Endothelial cell of umbilical vein (primary cell): ENCODE measurements around the gene SLC9B2. TPM values are rescaled to one million over a fixed set of nuclear protein-coding genes. Genes with fewer than 3 reads are reported as not detected.

ENCODE experiments used
- BruUV-seq: library from RNA; stranded (reverse); fragments of 400-500 nt; replicated peaks from 2 replicates; lab custom pipeline; 2021; lab: Mats Ljungman, UMichigan
- CTCF ChIA-PET: fragments of 300-600, 350-600 bp; sonication (Branson Sonifier 250); formaldehyde crosslinking; loops from one replicate; lab custom pipeline; 2021; ENCODE audit warnings: antibody characterized with exemption, inconsistent platforms; lab: Charles Lee
- POLR2A ChIA-PET: fragments of 300-600, 350-600 bp; sonication (Branson Sonifier 250); formaldehyde crosslinking; loops from one replicate; lab custom pipeline; 2021; ENCODE audit warnings: antibody characterized with exemption, inconsistent platforms; lab: Charles Lee
- DNase-seq: peaks from one replicate; pipeline ENCODE4 v3.0.0-alpha.2; 2011; ENCODE audit warnings: low read depth, low spot score
- FAIRE-seq: peaks from 2 replicates; lab custom pipeline; 2011; peaks lifted over from hg19 to GRCh38; lab: Jason Lieb, UNC
- H2AFZ ChIP-seq: 2 replicates; pipeline ENCODE4 v1.6.0; 2012; ENCODE audit warnings: low read depth, low read length, control low read depth, inconsistent platforms
- H3K27ac ChIP-seq: 2 replicates; pipeline ENCODE4 v1.5.1; 2011; ENCODE audit warnings: low read depth, mild to moderate bottlenecking, control low read depth, low read length, moderate library complexity; ENCODE audit not compliant: insufficient read depth
- H3K27me3 ChIP-seq, 2 experiments: 2 replicates each; pipeline versions ENCODE4 v1.6.0 to v1.6.1; 2011; ENCODE audit warnings: low read length in 2 of 2, mixed read lengths in 1 of 2; ENCODE audit not compliant: control insufficient read depth in 2 of 2, insufficient read depth in 2 of 2
- H3K36me3 ChIP-seq, 2 experiments: 2 replicates in 1 of 2; 3 replicates in 1 of 2; pipeline ENCODE4 v1.5.1; 2011; ENCODE audit warnings: low read length in 2 of 2, mild to moderate bottlenecking in 1 of 2, moderate library complexity in 1 of 2; ENCODE audit not compliant: control insufficient read depth in 2 of 2, insufficient read depth in 2 of 2; ENCODE audit errors: extremely low read depth in 1 of 2
- H3K4me1 ChIP-seq: 3 replicates; pipeline ENCODE4 v1.5.1; 2011; ENCODE audit warnings: mild to moderate bottlenecking, low read length; ENCODE audit not compliant: control insufficient read depth, insufficient read depth; ENCODE audit errors: extremely low read depth
- H3K4me2 ChIP-seq: 2 replicates; pipeline ENCODE4 v1.6.1; 2011; ENCODE audit warnings: low read length, control low read depth, mixed read lengths; ENCODE audit not compliant: insufficient read depth
- H3K4me3 ChIP-seq, 3 experiments: fragments of 200-600 bp in 1 of 3; sonication (generic), shearing (Covaris generic) in 1 of 3; replicated peaks in 1 of 3; 2 replicates each; pipeline ENCODE4 v1.5.1; 2011 to 2016; ENCODE audit warnings: control low read depth in 3 of 3, low read length in 3 of 3, mild to moderate bottlenecking in 2 of 3, inconsistent platforms in 1 of 3, low read depth in 1 of 3, moderate library complexity in 1 of 3; ENCODE audit not compliant: insufficient read depth in 1 of 3
- H3K79me2 ChIP-seq: 2 replicates; pipeline ENCODE4 v1.6.0; 2012; ENCODE audit warnings: low read length, inconsistent platforms; ENCODE audit not compliant: control insufficient read depth, insufficient read depth
- H3K9ac ChIP-seq: replicated peaks from 2 replicates; pipeline ENCODE3; 2011; ENCODE audit warnings: low read length, control low read depth; ENCODE audit not compliant: insufficient read depth; ENCODE audit errors: extremely low read depth
- H3K9me1 ChIP-seq: replicated peaks from 3 replicates; pipeline ENCODE4 v1.6.0; 2011; ENCODE audit warnings: mild to moderate bottlenecking, low read length; ENCODE audit not compliant: control insufficient read depth, insufficient read depth; ENCODE audit errors: extremely low read depth
- H3K9me3 ChIP-seq: replicated peaks from 2 replicates; pipeline ENCODE4 v1.5.1; 2012; ENCODE audit warnings: low read length, inconsistent platforms; ENCODE audit not compliant: control insufficient read depth, insufficient read depth
- H4K20me1 ChIP-seq: replicated peaks from 2 replicates; pipeline ENCODE3; 2011; ENCODE audit warnings: mild to moderate bottlenecking, low read length; ENCODE audit not compliant: control insufficient read depth, insufficient read depth; ENCODE audit errors: extremely low read depth
- EZH2 ChIP-seq: IDR thresholded peaks from 2 replicates; pipeline ENCODE4 v1.6.1; 2012; ENCODE audit warnings: borderline replicate concordance, low read depth, mild to moderate bottlenecking, moderate library complexity, low read length, inconsistent platforms; ENCODE audit not compliant: severe bottlenecking
- FOS ChIP-seq: IDR thresholded peaks from 2 replicates; pipeline ENCODE4 v1.6.1; 2011; ENCODE audit warnings: mild to moderate bottlenecking, low read length, moderate library complexity, borderline replicate concordance; ENCODE audit not compliant: insufficient read depth
- GATA2 ChIP-seq: IDR thresholded peaks from 2 replicates; pipeline ENCODE4 v1.7.0; 2011; ENCODE audit warnings: low read depth, mild to moderate bottlenecking, moderate library complexity, mixed read lengths, low read length; ENCODE audit not compliant: insufficient read length, insufficient read depth
- JUN ChIP-seq: IDR thresholded peaks from 2 replicates; pipeline ENCODE4 v1.6.1; 2011; ENCODE audit warnings: borderline replicate concordance, low read depth; ENCODE audit not compliant: insufficient read length, insufficient read depth
- MYC ChIP-seq: IDR thresholded peaks from one replicate; pipeline ENCODE4 v1.6.1; 2011; ENCODE audit warnings: mild to moderate bottlenecking, low read depth, low read length
- POLR2A ChIP-seq: IDR thresholded peaks from 2 replicates; pipeline ENCODE4 v1.6.1; 2012; ENCODE audit warnings: low read depth, mild to moderate bottlenecking, control low read depth, low read length
- POLR2AphosphoS5 ChIP-seq: IDR thresholded peaks from 2 replicates; pipeline ENCODE4 v1.6.1; 2012; ENCODE audit warnings: low read depth, mild to moderate bottlenecking, control low read depth, low read length, moderate library complexity; ENCODE audit not compliant: insufficient read depth
- dilution Hi-C: fragments of 300-500 bp; cut with MboI; formaldehyde crosslinking; loops from one replicate; pipeline ENCODE4 v1.15.0; 2019; ENCODE audit warnings: low sequenced_read_pairs; ENCODE audit not compliant: extremely low pct_ligation_motif_present
- intact Hi-C: fragments of 100-400 bp; cut with micrococcal nuclease; formaldehyde crosslinking; loops from one replicate; pipeline ENCODE4 v1.10.0; 2022
- polyA plus RNA-seq, 4 experiments: library from polyadenylated mRNA; depleted of rRNA in 3 of 4; stranded (reverse) in 3 of 4; unstranded in 1 of 4; fragments of >200 nt; gene quantifications; 2 replicates each; pipeline versions ENCODE4 v1.2.1 to v1.2.3, GENCODE V29; 2011 to 2012; ENCODE audit warnings: missing spikeins in 1 of 4
- total RNA-seq: library from RNA; stranded (reverse); gene quantifications from 2 replicates; pipeline ENCODE4 v1.2.3, GENCODE V29; 2021
- TF ChIP-seq, protein P1 (sequence below), 2 donors: IDR thresholded peaks; 1 replicate in 1 of 2; 2 replicates in 1 of 2; pipeline ENCODE4 v1.5.1; 2011; ENCODE audit warnings: low read length in 2 of 2, mild to moderate bottlenecking in 2 of 2, moderate library complexity in 2 of 2, control low read depth in 1 of 2, inconsistent platforms in 1 of 2, low read depth in 1 of 2; ENCODE audit not compliant: insufficient read depth in 1 of 2; ENCODE audit errors: extremely low read depth in 1 of 2
- TF ChIP-seq, protein P2 (sequence below): IDR thresholded peaks from 2 replicates; pipeline ENCODE4 v1.6.1; 2011; ENCODE audit not compliant: insufficient read depth, insufficient read length

SLC9B2 gene
- total and polyA plus RNA-seq, 2 donors (not counting 3 experiments of a cell fraction or from before 2014, with no cell fraction given): 9.6 to 23.5 TPM

DNA sequence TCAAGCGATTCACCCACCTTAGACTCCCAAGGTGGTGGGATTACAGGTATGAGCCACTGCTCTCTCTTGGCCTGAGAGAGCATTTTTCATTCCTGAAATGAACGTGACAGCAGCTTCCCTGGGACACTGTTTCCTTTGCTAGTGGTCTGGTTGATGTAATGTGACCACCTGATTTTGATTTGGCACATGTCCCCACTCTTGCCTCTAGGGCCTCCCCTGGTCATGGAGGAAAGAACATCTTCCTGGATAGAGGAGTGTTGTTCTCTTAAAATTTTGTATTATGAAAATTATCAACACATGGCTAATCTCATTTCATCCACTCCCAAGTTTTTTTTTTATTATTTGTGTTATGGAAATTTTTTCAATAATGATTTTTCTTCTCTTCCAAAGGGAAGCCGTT is 23.8 kb downstream of the SLC9B2 start:
- intact Hi-C loops (no loop called here), dilution Hi-C loops (no loop called here)
- H3K36me3 ChIP-seq: peaks cover 0 to 3% of the 10 kb centered on the region in 2 experiments
- no peaks in the 10 kb centered on the region for H3K9me3 ChIP-seq
- H3K27ac ChIP-seq: no peak overlapping the region
- no peaks in the 10 kb centered on the region for H3K79me2 ChIP-seq
- H3K4me3 ChIP-seq: no peak overlapping the region
- no peak for FAIRE-seq
- ChIA-PET CTCF (interaction anchor here (1.7 to 2.5 kb wide), 2 partner anchors 9 to 47 kb away, joined by 4 to 8 read pairs; partner anchors contain the start of gene BDH2), POLR2A (no interaction called here)
- DNase-seq: no peak
- H2AFZ ChIP-seq: no peak overlapping the region
- no peaks in the 10 kb centered on the region for H3K4me1 ChIP-seq
- no peak for TF ChIP-seq GATA2
- no peak for TF ChIP-seq FOS
- TF ChIP-seq POLR2A: no peak
- no peak for TF ChIP-seq POLR2AphosphoS5
- no peak for TF ChIP-seq MYC
- TF ChIP-seq, protein P1, sequence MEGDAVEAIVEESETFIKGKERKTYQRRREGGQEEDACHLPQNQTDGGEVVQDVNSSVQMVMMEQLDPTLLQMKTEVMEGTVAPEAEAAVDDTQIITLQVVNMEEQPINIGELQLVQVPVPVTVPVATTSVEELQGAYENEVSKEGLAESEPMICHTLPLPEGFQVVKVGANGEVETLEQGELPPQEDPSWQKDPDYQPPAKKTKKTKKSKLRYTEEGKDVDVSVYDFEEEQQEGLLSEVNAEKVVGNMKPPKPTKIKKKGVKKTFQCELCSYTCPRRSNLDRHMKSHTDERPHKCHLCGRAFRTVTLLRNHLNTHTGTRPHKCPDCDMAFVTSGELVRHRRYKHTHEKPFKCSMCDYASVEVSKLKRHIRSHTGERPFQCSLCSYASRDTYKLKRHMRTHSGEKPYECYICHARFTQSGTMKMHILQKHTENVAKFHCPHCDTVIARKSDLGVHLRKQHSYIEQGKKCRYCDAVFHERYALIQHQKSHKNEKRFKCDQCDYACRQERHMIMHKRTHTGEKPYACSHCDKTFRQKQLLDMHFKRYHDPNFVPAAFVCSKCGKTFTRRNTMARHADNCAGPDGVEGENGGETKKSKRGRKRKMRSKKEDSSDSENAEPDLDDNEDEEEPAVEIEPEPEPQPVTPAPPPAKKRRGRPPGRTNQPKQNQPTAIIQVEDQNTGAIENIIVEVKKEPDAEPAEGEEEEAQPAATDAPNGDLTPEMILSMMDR (IDR thresholded peaks at IDR 0.05; ENCODE audit: extremely low read depth in 1 of 2, insufficient read depth in 1 of 2, low read depth in 1 of 2, low read length in 2 of 2): no peak
- TF ChIP-seq EZH2: no peak
- TF ChIP-seq, protein P2, sequence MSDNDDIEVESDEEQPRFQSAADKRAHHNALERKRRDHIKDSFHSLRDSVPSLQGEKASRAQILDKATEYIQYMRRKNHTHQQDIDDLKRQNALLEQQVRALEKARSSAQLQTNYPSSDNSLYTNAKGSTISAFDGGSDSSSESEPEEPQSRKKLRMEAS: no peak
- TF ChIP-seq JUN: no peak
- no peaks in the 10 kb centered on the region for H4K20me1 ChIP-seq
- H3K9me1 ChIP-seq: no peaks in the 10 kb centered on the region
- BruUV-seq: no TSS peak
- H3K4me2 ChIP-seq: no peak overlapping the region
- H3K27me3 ChIP-seq: no peaks in the 10 kb centered on the region
- no peak overlapping the region for H3K9ac ChIP-seq
